Gastrocnemius medialis (tissue), 4 donors: ENCODE data around the gene MED13L. TPM values are rescaled to one million over a fixed set of nuclear protein-coding genes. Genes with fewer than 3 reads are reported as not detected.

Source experiments
- ATAC-seq, 2 donors: fragments of 150-250 bp; one replicate each; pipeline ENCODE4 v1.9.1; 2016
- DNase-seq, 2 donors: peaks; one replicate each; pipeline ENCODE4 v3.0.0-alpha.2; 2019
- H3K27ac ChIP-seq, 4 donors: fragments of 200-600 bp; sonication (generic); 1 replicate in 1 of 4; 2 replicates in 3 of 4; pipeline ENCODE4 v1.5.1; 2016 to 2018; ENCODE audit warnings: mild to moderate bottlenecking in 2 of 4, moderate library complexity in 1 of 4
- H3K27me3 ChIP-seq, 3 donors: fragments of 200-600 bp; sonication (generic) in 2 of 3; 1 replicate in 1 of 3; 2 replicates in 2 of 3; pipeline versions ENCODE4 v1.5.1 to v1.6.0; 2016 to 2019; ENCODE audit warnings: mild to moderate bottlenecking in 1 of 3, moderate library complexity in 1 of 3
- H3K36me3 ChIP-seq, 2 donors: fragments of 200-600 bp; sonication (generic) in 1 of 2; one replicate each; pipeline ENCODE4 v1.5.1; 2017 to 2018
- H3K4me1 ChIP-seq, 2 donors: fragments of 200-600 bp; sonication (generic) in 1 of 2; one replicate each; pipeline ENCODE4 v1.5.1; 2016 to 2017; ENCODE audit warnings: mild to moderate bottlenecking in 2 of 2
- H3K4me3 ChIP-seq, 4 donors: fragments of 200-600 bp; sonication (generic) in 3 of 4; 1 replicate in 1 of 4; 2 replicates in 3 of 4; pipeline ENCODE4 v1.5.1; 2016 to 2019; ENCODE audit warnings: mild to moderate bottlenecking in 2 of 4
- H3K9me3 ChIP-seq, 3 donors: fragments of 200-600 bp; sonication (generic) in 2 of 3; 1 replicate in 1 of 3; 2 replicates in 2 of 3; pipeline ENCODE4 v1.5.1; 2016 to 2019
- POLR2A ChIP-seq, 2 donors: fragments of 450-650 bp; IDR thresholded peaks; one replicate each; pipeline ENCODE4 v1.6.1; 2017; ENCODE audit warnings: antibody characterized with exemption in 2 of 2, mild to moderate bottlenecking in 2 of 2, moderate library complexity in 2 of 2
- in situ Hi-C, 4 donors: fragments of 200-750 bp; cut with MboI; loops; one replicate each; pipeline versions ENCODE4 v1.15.0 to v1.8.0; 2017; ENCODE audit warnings: low sequenced_read_pairs in 4 of 4
- intact Hi-C: fragments of 100-400 bp; cut with DNase I; formaldehyde crosslinking; loops from one replicate; pipeline ENCODE4 v1.15.1; 2023; ENCODE audit warnings: low total_unique reads
- total RNA-seq, 4 donors: library from RNA; depleted of rRNA; stranded (reverse); fragments of >200 nt; gene quantifications; one replicate each; pipeline versions ENCODE4 v1.1.0 to v1.2.3, GENCODE V29; 2016
- TF ChIP-seq, protein P1 (sequence below), 5 experiments: fragments of 450-650 bp in 3 of 5; fragments of 200-600 bp in 2 of 5; sonication (generic) in 2 of 5; IDR thresholded peaks in 4 of 5; conservative IDR thresholded peaks in 1 of 5; 1 replicate in 4 of 5; 2 replicates in 1 of 5; pipeline ENCODE4 v1.5.1; 2016 to 2019; ENCODE audit warnings: antibody characterized with exemption in 5 of 5, mild to moderate bottlenecking in 3 of 5, moderate library complexity in 3 of 5

The MED13L gene
- total RNA-seq, 4 donors from 2014 or later: 59.5 to 92.6 (median 74.1) TPM

DNA sequence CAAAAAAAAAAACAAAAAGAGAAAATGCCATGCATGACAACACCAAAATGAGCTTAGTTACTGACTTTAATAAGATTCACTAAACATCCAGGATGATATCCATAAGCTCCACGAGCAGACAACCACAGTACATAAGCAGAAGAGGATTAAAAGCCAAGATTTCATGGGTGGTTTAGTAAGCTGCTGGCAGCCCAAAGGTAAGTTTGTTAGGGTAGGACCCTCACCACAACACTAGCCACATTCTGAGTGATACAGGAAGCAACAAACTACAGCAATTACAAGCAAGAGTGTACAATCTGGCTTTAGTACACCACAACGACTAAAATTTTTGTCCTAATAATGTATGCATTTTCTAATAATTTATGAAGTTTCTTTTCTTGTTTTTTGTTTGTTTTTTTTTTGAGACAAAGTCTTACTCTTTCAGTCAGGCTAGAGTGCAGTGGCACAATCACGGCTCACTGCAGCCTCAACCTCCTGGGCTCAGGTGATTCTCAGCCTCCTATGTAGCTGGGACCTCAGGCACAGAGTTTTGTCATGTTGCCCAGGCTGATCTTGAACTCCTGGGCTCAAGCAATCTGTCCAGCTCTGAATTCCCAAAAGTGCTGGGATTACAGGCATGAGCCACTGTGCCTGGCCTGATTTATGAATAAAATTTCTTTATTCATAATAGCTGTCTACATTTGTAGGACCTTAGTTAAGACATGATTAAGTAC is 221.4 kb downstream of the MED13L start:
- TF ChIP-seq, protein P1, sequence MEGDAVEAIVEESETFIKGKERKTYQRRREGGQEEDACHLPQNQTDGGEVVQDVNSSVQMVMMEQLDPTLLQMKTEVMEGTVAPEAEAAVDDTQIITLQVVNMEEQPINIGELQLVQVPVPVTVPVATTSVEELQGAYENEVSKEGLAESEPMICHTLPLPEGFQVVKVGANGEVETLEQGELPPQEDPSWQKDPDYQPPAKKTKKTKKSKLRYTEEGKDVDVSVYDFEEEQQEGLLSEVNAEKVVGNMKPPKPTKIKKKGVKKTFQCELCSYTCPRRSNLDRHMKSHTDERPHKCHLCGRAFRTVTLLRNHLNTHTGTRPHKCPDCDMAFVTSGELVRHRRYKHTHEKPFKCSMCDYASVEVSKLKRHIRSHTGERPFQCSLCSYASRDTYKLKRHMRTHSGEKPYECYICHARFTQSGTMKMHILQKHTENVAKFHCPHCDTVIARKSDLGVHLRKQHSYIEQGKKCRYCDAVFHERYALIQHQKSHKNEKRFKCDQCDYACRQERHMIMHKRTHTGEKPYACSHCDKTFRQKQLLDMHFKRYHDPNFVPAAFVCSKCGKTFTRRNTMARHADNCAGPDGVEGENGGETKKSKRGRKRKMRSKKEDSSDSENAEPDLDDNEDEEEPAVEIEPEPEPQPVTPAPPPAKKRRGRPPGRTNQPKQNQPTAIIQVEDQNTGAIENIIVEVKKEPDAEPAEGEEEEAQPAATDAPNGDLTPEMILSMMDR (IDR thresholded peaks at IDR 0.05 in 4 of 5, conservative IDR thresholded peaks at IDR 0.05 in 1 of 5): no peak
- TF ChIP-seq POLR2A (IDR thresholded peaks at IDR 0.05): no peak
- peaks cover 72 to 78% of the 10 kb centered on the region in 2 donors for H3K4me1 ChIP-seq
- H3K27me3 ChIP-seq: no peaks in the 10 kb centered on the region
- DNase-seq (no peak), ATAC-seq (no peak)
- in situ Hi-C loops: no loop called here
- H3K4me3 ChIP-seq: no peak overlapping the region
- no peaks in the 10 kb centered on the region for H3K36me3 ChIP-seq
- H3K9me3 ChIP-seq: no peaks in the 10 kb centered on the region
- intact Hi-C loops: no loop called here
- no peak overlapping the region for H3K27ac ChIP-seq

DNA sequence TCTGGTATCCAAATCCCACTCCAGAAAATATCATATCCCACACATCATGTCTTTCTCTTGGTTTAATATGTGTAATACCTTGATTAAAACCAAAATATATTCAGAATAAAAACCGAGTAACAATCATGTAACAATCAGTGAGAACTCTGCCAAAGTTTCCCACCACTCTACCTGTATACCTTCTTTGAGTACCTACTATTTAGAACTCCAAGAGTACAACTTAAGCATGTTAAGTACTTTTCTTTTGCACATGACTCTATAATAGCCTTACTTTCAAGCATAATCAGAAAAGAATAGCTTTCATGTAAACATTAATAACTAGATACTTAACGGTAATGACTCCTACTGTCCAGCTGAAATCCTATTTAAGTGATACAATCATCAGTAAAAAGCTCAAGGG is 223.2 kb downstream of the MED13L start:
- intact Hi-C loops: no loop called here
- Histone ChIP-seq H3K9me3 (no peaks in the 10 kb centered on the region), H3K36me3 (no peaks in the 10 kb centered on the region), H3K4me1 (peaks cover 79 to 85% of the 10 kb centered on the region in 2 donors), H3K27ac (peak overlapping the region; percentile 46 to 73 (median 63)), H3K4me3 (no peak overlapping the region), H3K27me3 (no peaks in the 10 kb centered on the region)
- ATAC-seq (no peak), DNase-seq (no peak)
- in situ Hi-C loops: no loop called here
- no peak for TF ChIP-seq POLR2A (IDR thresholded peaks at IDR 0.05)
- TF ChIP-seq, protein P1 (IDR thresholded peaks at IDR 0.05 in 4 of 5, conservative IDR thresholded peaks at IDR 0.05 in 1 of 5): no peak

- Histone ChIP-seq H3K27me3 (no peaks in the 10 kb centered on the region), H3K27ac (peak overlapping the region; percentile 46 to 73 (median 63)), H3K36me3 (no peaks in the 10 kb centered on the region), H3K4me1 (peaks cover 83 to 86% of the 10 kb centered on the region in 2 donors), H3K4me3 (no peak overlapping the region), H3K9me3 (no peaks in the 10 kb centered on the region)
- DNase-seq (peak; percentile 60 to 73), ATAC-seq (peak; percentile 66 to 69)
- intact Hi-C loops: no loop called here
- TF ChIP-seq, protein P1 (IDR thresholded peaks at IDR 0.05 in 4 of 5, conservative IDR thresholded peaks at IDR 0.05 in 1 of 5): no peak
- TF ChIP-seq POLR2A (IDR thresholded peaks at IDR 0.05): no peak
- in situ Hi-C loops: no loop called here
Measured at GRCh38 chr12:116053479-116054200, 223.9 kb downstream of the MED13L start.

DNA sequence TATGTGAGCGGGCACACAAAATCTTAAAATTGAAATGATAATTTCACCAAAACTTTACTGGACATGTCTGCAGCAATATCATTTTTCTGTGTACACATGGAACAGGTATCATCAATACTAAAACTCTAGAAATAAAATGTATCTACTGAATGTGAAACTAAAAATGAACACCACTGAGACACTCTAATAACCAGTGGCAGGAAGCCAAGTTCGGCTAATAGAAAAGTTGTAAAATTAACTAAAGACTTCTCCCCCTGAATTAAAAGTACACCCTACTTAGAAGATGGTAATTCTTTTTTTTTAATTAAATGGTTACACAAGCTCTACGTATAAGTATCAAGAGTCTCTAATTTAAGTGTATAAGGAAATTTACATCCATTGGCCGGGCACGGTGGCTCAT is 227.2 kb downstream of the MED13L start:
- in situ Hi-C loops (no loop called here), intact Hi-C loops (no loop called here)
- H3K36me3 ChIP-seq: no peaks in the 10 kb centered on the region
- H3K4me3 ChIP-seq: peak overlapping the region in 1 of 4 donors; percentile 22
- no peaks in the 10 kb centered on the region for H3K27me3 ChIP-seq
- H3K9me3 ChIP-seq: no peaks in the 10 kb centered on the region
- peaks cover 83% of the 10 kb centered on the region in 2 donors for H3K4me1 ChIP-seq
- TF ChIP-seq POLR2A (IDR thresholded peaks at IDR 0.05): no peak
- TF ChIP-seq, protein P1 (IDR thresholded peaks at IDR 0.05 in 4 of 5, conservative IDR thresholded peaks at IDR 0.05 in 1 of 5): no peak
- ATAC-seq: no peak
- no peak for DNase-seq
- H3K27ac ChIP-seq: peak overlapping the region in 3 of 4 donors; percentile 65 to 70 (median 65)
